Fibroblast of upper back skin (primary cell): ENCODE data around the gene MSANTD2.
A peak's percentile ranks its signal among the peaks of the same experiment; 100 is the strongest.
"Not testable (repeated sequence)": the region's sequence is repeated elsewhere in the genome, so short reads cannot be mapped to it uniquely, and the experiment has no call there.

Source experiments
- DNase-seq: peaks from one replicate; pipeline ENCODE4 v3.0.0-alpha.2; 2013

MSANTD2 gene

DNA sequence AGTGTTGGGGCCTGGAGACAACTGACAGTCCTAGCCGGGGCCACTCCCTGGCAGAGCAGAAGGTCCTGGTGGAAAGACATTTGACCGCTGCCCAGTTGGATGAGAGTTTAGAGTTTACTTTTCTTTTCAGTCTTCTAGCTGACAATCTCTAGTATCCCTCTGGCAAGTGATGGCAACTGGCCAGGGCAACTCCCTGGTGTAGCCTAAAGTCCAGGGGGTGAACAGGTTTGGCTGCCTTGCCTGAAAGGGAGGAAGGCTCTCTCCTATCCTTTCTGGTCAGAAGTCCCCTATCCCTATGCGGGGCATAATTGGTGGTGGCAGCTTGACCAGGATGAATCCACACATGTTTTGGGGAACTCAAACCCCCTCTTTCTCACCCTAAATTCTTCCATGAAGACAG is 16.8 kb upstream of the MSANTD2 start:
- DNase-seq = no peak

DNA sequence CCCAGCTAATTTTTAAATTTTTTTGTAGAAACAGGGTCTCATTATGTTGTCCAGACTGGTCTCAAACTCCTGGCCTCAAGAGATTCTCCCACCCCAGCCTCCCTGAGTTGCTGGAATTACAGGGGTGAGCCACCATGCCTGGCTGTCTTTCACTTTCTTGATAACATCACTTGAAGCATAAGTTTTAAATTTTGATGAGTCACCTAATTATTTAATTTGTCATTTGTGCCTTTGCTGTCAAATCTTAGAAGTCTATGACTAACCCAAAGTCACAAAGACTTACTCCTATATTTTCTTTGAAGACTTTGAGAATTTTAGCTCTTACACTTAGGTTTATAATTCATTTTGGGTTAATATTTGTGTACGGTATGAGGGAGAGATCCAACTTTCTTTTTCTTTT is 14.5 kb upstream of the MSANTD2 start:
- no peak for DNase-seq

DNA sequence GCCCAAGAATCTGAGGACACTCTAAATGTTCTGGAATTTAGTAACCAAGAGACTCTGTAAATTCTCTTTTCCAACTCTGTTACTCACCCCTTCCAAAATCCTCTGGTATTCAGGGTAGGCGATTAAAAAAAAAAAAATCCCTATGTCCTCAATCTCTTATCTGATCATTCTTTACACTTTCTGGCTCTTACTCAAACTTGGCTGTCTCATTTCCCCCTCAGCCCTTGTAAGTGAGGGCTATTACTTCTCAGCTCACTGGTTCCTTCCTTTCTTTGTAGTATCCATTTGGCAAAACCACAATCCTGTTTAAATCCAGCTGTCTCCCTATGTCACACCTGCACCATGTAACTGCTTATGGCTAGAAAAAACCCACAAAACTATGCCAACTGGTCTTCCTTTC is 12.7 kb upstream of the MSANTD2 start:
- no peak for DNase-seq

DNA sequence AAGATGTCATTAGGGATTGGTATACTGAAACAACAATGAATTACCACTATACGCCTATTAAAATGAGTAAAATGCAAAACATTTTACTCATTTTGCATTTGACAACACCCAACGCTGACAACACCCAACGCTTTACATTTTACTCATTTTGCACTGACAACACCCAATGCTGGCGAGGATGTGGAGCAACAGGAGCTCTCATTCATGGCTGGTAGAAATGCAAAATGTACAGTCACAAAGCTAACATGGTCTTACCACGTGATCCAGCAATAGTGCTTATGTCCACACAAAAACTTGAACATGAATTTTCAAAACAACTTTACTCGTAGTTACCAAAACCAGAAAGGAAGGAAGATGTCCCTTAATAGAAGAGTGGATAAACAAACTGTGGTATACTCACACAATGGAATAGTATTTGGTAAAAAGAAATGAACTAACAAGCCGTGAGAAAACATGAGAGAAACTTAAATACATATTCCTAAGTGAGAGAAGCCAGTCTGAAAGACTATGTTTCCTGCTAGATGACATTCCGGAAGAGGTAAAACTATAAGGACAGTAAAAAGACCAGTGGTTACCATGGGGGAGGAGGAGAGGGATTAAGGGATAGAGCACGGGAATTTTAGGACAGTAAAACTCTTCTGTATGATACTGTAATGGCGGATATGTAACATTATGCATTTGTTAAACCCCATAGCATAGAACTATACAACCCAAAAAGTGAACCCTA is 11.4 kb upstream of the MSANTD2 start:
- DNase-seq = no peak

DNA sequence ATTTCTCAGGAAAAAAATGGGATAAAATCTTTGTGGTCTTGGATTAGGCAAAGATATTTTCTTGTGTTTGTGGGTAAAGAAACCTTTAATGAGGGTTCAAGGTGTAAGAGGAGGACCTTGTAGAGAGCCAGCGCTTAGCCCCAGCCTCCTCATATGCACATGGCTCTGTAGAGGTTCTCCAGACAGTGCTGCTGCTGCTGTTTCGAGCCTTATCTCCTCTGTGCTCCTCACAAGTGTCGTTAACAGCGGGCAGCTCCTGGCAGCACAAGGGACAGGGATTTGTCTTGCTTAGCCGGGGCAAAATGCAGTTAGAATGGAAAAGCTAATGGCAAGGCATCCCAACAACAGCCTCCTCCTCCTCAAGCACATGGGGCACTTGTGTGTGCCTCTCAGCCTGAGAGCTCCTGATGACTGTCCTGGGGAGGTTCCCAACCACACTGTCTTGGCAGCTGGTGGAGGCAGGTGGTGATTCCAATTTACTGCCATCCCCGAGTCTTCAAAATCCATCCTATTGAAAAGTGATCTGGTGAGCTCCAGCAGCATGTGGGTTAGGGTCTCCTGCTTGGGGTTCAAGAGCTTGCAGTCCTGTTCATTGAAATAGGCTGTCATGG is 7.6 kb upstream of the MSANTD2 start:
- DNase-seq = no peak

DNA sequence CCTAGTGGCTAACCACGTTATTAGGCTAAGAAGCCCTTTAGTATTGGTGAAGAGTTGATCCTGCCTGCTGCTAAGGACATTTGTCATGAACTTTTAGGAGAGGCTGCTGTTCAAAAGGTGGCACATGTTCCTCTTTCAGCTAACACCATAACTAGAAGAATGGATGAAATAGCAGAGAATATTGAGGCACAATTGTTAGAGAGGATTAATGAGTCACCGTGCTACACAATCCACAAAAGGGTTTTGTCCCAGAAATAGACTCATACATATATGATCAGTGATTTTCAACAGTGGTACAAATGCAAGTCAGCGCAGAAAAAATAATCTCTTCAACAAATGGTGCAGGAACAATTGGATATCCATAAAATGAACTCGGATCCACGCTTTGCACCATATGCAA is 7.0 kb upstream of the MSANTD2 start:
- no peak for DNase-seq

DNA sequence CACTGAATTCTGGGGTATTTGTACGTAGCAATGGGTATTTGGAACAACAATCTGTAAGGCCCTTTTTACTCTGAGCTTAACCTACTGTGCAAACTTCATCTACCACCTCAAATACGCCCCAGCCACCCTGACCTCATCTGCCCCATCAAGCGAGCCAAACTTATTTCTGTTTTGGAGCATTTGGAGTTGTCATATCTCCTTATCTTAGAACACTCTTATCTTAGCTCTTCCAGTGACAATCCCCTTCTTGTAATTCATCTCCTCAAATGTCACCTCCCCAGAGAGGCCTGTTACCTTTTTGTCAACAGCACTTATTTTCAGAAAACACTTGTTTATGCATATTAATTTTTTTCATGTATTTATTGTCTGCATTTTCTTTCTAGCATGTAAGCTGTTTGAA is 4.7 kb upstream of the MSANTD2 start:
- DNase-seq = no peak

DNA sequence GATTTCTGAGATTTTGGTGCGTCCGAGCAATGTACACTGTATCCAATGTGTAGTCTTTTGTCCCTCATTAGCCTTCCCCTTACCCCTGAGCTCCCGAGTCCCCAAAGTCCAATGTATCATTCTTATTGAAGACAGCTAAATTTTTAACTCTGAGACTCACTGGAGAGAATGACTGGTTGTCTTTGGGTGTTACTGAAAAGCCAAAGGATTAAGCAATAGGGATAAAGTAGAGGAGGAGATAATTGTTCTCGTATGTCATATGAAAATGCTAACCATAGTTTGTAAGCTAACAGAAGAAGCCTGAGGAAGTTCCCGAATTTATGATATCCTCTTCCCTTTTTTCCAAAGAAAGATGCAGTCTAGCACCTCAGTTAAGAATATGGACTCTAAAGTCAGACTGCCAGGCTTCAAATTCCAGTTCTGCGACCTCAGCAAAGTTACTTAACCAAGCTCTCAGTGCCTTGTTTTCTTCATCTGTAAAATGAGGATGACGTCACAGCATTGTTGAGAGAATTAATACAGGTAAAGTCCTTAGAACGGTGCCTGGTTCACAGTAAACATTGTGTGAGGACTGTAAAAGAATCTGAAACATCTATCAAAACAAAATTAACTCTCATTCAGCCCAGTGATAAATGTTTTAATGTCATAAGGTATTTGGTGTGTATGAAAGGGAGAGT is 1.6 kb upstream of the MSANTD2 start:
- DNase-seq = peak; percentile 31

DNA sequence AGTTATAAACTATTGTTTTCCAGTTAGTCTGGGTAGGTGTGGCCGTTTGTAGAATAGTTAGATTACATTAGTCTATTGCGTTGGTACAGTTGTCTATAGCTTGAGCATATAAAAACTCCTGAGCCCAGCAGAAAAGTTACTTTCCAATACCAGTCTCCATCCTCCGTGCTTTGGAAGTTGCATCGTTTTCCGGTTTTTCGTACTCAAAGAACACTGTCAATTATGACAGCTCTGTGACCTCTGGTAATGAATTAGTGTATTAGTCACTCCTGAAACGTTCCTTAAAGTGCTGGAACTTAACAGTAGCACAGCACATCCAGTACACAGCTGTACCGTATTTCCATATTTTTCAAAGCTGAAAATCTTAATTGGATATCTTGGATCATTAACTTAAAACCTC is 808 bp upstream of the MSANTD2 start:
- DNase-seq = peak; percentile 44

DNA sequence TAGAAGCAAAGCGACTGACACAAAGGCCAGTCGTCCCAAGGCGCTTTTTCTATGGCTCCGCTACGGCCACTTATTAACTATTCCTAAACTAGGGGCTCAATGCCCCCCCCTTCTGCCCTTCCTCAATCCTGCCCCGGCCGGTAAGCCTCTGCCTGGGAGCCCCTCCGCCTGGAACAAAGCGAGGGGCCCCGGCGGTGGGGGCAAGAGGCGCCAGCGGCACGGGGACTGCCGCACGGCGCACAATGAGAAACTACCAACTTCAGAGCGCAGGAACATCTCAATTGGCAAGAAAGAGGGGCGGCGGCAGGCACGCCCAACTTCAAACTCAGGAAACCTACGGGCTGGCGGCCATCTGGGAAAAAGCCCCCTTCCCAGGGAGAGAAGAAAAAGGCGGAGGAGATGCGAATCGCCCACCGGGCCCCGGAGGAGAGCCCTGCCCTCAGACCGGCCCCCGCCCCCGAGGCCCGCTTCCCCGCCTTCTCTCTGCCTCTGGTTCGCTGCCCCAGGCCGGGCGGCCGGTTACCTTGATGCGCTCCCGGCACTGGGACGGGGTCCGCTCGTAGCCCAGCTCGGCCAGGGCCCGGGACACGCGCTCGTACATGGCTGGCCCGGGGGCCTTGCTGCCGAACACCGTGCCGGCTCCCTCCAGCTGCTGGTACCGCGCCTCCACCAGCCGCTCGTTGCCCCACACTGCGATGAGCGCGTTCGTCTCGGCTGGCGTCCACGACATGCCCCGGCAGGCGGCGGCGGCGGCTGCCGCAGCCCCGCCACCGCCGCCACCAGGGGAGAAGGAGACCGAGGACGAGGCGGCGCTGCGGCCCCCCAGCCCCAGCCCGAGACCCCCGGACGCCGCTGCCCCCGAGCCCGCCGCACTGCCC is 619 bp downstream of the MSANTD2 start:
- peak; percentile 3 for DNase-seq

DNA sequence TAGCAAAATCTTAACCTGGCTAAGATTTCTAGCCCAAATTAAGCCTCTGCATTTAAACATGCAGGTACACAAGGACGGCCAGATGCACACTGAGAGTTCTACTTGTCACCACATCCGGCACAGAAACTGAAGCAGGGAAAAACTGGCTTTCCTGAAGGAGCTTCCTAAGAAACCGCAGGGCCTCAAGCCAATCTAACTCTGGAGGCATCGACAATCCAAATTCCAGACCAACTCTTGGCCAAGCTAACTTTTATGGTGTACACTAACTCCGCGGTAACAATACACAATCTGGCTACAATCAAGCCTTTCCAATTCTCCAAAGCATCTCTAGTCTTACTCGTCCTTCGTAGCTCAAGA is 1.2 kb downstream of the MSANTD2 start:
- DNase-seq = peak; percentile 77

DNA sequence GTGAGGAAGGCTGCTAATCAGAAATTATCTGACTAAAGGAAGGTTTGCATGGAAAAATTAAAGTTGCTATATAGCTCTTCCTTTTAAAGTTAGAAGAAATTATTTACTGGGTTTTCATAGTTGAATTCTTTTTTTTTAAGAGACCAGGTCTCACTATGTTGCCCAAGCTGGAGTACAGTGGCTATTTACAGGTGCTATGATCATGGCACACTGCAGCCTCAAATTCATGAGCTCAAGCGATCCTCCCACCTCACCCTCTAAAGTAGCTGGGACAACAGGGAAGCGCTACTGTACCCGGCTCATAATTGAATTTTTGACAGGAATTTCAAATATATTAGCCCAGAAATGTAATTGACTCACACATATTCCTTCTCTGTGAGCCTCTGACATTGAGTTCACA is 3.9 kb downstream of the MSANTD2 start:
- DNase-seq = no peak

DNA sequence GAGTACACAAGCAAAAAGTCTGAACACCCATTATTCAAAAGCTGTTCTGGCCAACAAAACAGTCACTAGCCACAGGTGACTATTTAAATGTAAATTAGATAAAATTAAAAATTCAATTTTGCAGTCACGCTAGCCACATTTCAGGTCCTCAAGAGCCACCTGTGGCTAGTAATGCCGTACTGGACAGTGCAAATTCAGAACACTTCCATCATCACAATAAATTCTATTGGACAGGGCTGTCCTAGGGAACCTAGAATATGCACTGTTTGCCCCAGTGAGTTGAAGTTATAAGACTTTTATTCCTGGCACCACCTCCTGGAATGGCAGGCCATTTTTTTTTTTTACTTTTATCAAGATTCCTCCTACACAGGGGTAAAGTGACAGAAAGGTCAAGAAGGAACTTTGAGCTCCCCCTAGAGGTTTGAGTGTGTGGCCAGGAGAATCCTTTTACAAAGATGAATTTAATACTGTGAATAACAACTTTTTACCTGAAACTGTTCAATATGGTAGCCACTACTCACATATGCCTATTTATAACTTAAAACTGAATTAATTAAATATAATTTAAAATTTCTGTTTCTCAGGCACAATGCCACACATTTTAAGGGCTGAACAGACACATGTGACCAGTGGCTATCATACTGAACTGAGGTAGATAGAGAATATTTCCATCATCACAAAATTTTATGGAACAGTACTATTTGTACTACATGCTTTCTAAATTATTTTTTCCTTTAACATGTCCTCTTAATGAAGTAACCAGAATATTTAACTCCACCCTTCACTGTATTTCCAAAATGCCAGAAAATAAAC is 6.5 kb downstream of the MSANTD2 start:
- DNase-seq = peak; percentile 38

DNA sequence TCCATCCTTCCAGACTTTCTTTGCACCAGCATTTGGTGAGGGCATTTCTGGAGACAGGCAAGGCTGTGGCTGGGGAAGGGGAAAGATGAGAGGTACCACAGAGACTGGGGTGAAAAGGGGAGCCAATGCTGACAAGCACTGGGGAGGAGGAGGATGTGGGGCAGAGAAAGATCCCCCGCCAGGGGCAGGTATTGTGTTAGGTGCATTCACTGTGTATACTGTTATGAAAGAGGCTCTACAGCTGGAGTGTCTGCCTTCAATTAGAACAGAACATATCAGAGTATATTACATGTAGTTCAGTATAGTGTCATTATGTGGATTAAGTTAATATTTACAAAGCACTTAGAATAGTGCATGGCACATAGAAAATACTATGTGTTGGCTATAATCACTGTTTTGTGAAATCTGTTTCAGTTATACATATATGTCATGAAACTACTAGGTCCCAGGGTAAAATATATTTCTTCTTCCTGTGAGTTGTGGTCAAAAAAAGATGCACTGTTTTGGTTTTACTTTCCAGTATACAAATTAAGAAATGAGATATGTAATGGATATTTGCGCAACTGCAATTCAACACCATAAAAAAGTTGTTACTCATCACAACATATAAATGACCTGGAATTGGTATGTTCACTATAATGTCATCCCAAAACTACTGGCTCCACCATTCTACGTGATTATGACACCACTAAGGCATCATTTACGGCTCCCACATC is 8.4 kb downstream of the MSANTD2 start:
- no peak for DNase-seq

DNA sequence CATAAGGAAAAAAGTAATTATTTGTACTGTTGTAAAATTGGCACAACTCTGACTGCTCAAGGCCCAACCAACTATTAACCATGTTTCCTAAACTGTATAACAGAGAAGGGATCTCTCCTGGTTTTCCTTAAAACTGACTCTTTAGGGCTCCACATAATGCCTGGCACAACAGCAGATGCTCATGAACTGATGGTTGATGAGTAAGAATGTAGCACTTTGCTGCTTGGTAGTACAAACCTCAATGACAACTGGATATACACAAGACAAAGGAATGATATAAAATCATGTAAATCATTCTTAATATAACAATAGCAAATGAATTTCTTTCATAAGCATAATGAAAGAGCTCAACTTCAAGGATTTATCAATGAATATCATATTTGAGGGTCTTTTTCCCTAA is 11.7 kb downstream of the MSANTD2 start:
- peak; percentile 1 for DNase-seq

DNA sequence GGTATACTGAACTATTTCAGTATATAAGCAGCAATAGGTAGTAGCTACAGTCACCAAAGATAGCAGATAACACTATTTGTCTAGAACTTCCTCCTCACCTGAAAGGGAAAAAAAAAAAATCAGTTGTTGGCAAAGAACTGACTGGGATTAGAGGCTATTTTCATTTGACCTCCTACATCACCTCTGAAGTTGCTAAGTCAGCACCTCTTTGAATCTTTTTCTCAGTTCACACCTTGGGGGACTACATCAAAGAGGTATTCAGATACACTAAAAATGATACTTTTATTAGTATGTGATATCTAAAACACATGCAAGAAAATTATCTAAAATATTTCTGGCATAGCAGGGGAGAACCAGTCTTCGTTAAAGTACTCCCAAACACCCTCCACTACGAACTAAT is 16.2 kb downstream of the MSANTD2 start:
- no peak for DNase-seq

DNA sequence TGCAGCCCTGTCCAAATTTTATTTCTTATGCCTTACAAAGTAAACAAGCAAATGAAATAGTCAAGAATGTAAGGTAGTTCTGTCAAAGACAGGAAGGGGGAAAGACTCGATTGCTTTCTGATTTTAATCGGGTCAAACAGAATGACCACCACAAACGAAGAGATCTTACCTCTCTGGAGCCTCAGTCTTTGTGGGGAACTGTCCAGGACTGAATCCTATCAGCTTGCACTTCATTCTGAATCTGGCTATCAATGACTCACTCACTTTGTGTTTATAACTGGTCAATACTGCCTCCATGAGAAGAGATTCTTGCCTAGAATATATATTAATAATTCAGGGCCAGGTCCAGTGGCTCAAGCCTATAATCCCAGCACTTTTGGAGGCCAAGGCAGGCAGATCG is 17.2 kb downstream of the MSANTD2 start:
- DNase-seq = no peak

DNA sequence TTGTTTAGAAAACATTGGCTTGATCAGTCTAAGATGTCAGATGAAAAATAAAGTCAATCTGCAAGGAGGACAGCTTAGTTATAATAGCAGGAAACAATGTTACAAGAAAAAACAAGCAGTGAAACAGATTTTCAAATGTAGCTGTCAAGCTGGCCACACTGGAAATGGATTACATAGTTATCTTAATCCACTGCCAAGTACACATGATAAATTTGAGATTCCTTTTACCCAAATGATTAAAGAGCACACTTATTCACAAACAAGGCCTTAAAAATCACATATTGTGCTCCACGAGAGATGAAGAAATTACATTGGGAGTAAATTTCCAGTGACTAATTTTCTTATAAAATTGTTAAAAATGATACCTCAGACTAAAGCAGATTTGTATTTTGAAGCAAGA is 20.6 kb downstream of the MSANTD2 start:
- DNase-seq = no peak

DNA sequence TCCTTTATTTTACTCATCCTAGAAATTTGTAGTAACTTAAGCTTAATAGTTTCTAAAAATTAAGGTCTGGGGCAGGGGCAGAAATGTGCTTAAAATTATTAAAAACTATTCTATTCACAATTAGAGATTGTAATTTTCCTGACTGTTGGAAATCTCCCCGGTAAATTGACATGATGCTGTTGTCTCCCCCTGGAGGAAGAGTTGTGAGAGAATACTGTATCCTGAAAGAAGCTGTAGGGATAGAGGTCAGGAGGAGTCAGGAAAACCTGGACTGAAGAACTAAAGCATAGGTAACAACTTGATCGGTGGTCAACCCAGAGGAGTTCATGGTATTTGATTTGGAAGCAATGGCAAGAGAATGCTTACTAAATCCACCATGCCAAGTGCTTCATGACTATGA is 21.9 kb downstream of the MSANTD2 start:
- DNase-seq = no peak

DNA sequence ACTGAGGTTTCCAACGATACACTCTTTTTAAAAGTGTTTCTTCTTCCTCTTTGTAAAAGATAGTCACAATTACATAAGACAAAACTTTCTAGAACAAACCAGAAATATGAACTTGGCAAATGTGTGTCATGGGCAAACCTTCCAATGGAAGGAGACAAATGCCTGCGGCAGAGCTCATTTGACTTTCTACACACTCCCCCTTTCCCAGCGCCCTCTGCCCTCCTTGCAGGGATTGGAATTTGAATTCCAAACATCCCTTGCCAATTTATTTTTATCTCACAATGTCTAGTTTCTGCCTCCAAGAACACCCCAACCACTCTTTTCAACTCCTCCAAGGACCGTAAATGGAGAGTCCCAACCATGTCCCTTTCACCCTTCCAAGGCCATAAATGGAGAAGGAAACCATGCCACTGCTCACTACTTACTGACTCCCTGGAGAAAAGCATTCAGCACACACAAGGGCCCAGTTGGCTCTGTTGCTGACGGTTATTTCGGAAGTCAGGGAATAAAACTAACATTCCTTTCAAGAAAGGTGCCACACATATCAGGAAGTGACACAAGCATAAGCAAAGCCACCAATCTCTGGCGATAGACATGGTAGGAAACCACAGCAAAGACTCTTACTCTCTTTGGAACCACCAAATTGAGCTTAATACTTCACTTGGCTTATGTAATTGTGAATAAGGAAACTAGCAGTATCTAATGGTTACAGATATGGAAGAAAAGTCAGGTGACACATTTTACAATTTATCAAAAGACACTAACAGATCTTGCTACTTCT is 23.2 kb downstream of the MSANTD2 start:
- no peak for DNase-seq

DNA sequence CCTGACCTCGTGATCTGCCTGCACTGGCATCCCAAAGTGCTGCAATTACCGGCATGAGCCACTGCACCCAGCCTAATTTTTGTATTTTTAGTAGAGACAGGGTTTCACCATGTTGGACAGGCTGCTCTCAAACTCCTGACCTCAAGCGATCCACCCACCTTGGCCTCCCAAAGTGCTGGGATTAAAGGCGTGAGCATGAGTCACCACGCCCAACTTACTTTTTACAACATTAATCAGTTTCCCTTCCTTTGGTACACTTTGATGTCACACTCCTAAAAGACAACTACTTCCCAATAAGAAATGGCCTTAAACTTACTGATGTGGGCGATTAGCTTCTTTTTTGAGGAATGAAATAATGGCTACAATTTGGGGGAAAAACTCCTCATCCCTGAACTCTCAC is 29.2 kb downstream of the MSANTD2 start:
- not testable (repeated sequence) for DNase-seq
